Glomerular visceral epithelial cell (primary cell): Measurements from ENCODE around the gene ITGA8.
A peak's percentile ranks its signal among the peaks of the same experiment; 100 is the strongest.
"Not testable (repeated sequence)": the region's sequence is repeated elsewhere in the genome, so short reads cannot be mapped to it uniquely, and the experiment has no call there.

Experiments used
- DNase-seq: peaks from one replicate; pipeline ENCODE4 v3.0.0-alpha.2; 2016; ENCODE audit errors: extremely low spot score

Gene ITGA8

DNA sequence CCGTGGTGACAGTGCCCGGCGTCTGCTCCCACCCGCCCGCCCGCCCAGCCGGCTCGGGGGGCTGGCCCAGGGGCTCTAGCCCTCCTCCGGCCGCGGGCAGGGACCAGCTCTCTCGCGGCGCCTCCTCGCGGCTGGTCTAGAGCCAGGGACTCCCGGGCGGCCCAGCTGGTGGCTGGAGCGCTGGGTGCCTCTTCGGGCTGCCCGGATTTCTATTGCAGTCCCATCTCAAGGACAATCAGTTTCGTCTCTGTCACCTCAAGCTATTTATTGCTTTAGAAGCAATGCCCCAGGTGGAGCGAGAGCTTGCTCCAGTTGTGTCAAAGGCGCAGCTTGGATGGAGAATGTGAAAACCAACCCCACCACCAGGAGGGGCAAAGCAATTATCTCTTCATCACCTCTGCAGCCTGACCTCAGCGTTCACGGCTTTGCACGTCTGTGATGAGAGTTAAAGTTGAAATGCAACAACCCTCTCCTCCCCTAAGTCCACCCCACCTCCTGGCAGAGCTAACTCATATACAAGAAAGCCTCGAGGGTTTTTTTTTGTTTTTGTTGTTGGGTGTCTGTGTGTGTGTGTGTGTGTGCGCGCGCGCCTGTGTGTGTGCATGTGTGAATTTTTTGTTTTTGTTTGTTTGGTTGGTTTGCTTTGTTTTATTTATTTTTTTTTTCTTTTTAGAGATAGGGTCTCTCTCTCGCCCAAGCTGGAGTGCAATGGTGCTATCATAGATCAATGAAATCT is at the start of gene ITGA8:
ITGA8 (minus strand) TSS at position 24 of the 736 bp plus-strand sequence. CDS start 151 bp downstream, outside the sequence.
- DNase-seq, result no peak

GRCh38 chr10:15764892-15765454 is 45.3 kb upstream of the ITGA8 start:
- no peak for DNase-seq

DNA sequence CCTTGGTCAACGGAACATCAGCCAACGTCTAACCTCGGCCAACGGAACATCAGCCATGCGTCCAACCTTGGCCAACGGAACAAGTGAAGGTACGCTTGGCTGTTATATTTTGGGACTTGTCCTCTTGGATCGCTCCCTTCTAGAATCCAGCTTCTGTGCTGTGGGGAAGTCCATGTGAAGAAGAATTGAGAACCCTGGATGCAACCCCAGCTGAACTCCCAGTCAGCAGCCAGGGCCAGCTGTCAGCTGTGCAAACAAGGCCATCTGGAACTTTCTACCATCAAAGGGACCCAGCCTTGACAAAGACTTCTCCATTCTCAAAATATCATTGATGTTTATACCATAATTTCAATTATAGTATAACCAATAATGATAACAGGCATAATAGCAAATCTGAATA is 43.3 kb upstream of the ITGA8 start:
- no peak for DNase-seq

- DNase-seq, result not testable (repeated sequence)
Observed at GRCh38 chr10:15762239-15762638, 42.5 kb upstream of the ITGA8 start.

DNA sequence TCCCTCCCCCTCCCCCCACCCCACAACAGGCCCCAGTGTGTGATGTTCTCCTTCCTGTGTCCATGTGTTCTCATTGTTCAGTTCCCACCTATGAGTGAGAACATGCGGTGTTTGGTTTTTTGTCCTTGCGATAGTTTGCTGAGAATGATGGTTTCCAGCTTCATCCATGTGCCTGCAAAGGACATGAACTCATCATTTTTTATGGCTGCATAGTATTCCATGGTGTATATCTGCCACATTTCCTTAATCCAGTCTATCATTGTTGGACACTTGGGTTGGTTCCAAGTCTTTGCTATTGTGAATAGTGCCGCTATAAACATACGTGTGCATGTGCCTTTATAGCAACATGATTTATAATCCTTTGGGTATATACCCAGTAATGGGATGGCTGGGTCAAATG is 41.5 kb upstream of the ITGA8 start:
- not testable (repeated sequence) for DNase-seq

GRCh38 chr10:15760681-15761080 is 41.0 kb upstream of the ITGA8 start:
- DNase-seq, result no peak

DNA sequence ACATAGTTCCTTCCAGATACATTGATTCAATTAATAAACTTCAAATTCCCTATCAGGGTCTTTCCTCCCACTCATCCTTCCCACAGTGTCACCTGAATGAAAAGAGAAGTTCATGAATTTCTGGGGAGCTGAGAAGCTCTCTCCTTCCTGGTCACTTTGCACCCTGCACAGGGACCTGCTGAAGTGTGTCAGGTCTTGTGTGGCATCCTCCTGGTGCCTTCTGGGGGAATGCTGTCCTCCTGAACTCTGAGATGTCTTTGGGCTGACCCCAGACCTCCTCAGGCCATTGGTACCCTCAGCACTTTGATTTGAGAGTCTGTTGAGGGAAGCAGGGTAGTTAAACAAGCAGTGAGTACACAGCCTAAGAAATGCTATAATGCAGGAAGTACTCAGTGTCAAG is 39.5 kb upstream of the ITGA8 start:
- no peak for DNase-seq

DNA sequence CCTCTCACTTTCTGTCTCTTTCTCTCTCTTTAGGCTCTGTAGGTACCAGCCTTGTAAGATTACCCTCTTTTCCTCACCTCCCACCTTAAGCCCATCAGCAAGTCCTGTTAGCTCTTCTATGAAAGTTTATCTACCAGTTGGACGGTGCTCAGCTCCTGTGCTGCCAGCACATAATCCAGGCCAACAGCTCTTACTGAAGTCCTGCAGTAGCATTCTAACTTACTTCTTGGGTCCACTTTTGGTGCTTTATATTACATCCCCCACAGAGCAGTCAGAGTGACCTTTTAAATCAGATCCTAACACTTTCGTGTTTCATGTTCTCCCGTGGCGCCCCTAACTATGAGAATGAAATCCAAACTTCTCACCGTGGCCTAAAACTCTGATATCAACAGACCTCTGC is 38.9 kb upstream of the ITGA8 start:
- no peak for DNase-seq

- no peak for DNase-seq
Observed at GRCh38 chr10:15754937-15755336, 35.2 kb upstream of the ITGA8 start.

DNA sequence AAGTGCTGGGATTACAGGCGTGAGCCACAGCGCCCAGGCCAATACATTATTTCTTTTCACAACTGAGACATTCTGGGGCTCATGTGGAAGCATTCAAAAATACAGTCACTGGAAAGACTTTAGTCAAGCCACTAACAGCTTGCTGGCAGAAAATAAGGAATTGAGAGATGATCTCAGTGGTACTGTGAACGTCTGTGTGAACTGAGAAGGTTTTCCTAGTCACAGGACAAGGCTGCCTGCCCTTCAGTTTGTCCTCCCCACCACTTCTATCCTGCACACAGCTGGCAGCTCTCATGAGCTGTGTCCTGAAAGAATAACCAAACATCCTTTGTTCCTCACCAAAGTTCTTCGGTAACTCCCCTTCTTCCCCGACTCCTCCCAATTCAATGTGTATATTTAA is 31.3 kb upstream of the ITGA8 start:
- DNase-seq, result no peak

DNA sequence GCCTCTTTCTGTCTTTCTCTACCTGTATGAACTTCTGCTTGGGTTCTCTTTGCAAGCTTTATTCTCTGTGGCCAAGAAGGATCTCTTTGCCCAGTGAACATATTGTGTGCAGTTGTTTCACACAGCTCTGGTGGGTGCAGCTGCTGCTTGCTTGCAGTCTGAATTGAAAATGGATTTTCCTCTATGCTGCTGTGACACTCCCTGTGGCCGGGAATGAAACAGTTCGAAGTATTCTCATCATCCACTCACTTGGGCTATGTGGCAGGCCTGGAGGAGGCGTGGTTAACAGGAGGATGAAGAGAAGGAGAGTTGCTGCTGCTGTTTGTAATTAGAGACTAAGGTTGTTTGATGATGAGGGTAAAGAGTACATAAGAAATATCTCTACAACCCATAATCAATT is 28.4 kb upstream of the ITGA8 start:
- DNase-seq, result no peak

- DNase-seq, result no peak
Observed at GRCh38 chr10:15747632-15748031, 27.9 kb upstream of the ITGA8 start.

GRCh38 chr10:15745751-15746150 is 26.0 kb upstream of the ITGA8 start:
- DNase-seq, result no peak

- peak; percentile 39 for DNase-seq
Observed at GRCh38 chr10:15744217-15744865, 24.6 kb upstream of the ITGA8 start.

GRCh38 chr10:15743443-15743842 is 23.7 kb upstream of the ITGA8 start:
- DNase-seq, result no peak

DNA sequence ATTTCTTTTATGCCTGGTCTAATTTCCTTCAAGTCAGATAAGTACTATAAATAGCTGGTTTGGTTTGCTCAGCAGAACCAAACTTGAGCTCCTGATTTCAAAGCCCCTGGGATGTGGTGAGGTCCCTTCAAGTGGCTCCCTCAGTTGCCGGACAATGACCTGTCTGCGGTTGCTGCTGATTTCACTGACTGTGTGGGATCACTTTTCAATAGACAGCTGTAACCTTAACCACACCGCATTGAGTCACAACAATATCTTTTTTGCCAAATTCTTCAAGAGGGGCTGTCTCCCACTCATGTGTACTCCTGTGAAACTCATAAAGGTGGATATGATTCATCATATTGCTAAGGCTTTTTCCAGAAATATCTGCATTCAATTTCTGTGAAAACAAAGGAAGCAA is 23.1 kb upstream of the ITGA8 start:
- DNase-seq, result no peak

DNA sequence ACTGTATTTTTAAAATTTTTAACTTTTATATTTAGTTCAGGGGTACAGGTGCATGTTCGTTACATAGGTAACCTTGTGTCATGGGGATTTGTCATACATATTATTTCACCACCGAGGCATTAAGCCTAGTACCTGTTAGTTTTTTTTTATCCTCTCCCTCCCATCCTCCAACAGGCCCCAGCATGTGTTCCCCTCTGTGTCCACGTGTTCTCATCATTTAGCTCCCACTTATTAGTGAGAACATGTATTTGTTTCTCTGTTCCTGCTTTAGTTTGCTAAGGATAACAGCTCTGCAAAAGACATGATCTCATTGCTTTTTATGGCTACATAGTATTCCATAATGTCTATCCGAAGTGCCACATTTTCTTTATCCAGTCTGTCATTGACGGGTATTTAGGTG is 22.4 kb upstream of the ITGA8 start:
- DNase-seq, result no peak

GRCh38 chr10:15741581-15741980 is 21.9 kb upstream of the ITGA8 start:
- no peak for DNase-seq

GRCh38 chr10:15740261-15740660 is 20.5 kb upstream of the ITGA8 start:
- DNase-seq, result no peak

GRCh38 chr10:15739254-15739970 is 19.7 kb upstream of the ITGA8 start:
- DNase-seq, result no peak

DNA sequence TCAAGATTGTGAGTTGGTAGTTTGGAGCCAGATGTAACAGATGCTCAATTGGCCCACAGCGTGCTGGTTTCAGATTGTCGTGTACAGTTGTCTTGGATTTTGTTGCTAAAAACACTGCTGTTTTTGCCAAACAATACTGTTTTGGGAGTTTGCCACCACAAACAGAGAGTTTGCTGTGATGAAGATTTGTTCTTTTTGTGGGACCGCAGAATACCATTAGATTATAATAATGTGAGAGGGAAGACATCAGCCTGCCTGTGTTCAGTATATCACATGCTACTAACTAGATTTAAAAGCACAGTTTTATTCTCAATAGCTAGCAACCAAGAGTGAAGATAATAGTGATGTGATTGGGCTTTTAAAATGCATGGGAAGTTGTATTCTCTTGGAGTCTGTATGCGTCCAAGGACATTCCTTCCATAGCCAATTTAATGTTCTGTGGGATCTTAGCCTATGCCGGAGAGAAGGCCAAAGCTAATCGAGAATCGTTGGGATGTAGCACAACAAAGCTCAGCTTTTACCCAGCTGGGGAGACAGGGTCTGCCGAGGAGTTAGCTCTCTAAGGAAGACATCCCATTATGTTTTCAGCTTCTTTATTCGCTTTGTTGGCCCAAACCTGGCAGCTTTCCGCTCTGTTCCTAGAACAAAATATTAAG is 18.7 kb upstream of the ITGA8 start:
- DNase-seq, result no peak

- no peak for DNase-seq
Observed at GRCh38 chr10:15737656-15738055, 17.9 kb upstream of the ITGA8 start.
